Uterus (tissue), 2 donors: Measurements from ENCODE around the gene HOMER2.

Experiments used
- POLR2A ChIP-seq, 2 donors: fragments of 450-650 bp; IDR thresholded peaks; one replicate each; pipeline ENCODE4 v1.6.1; 2016; ENCODE audit warnings: antibody characterized with exemption in 2 of 2, mild to moderate bottlenecking in 1 of 2, moderate library complexity in 1 of 2
- TF ChIP-seq, protein P1 (sequence below), 4 experiments: fragments of 200-600 bp in 2 of 4; fragments of 450-650 bp in 2 of 4; sonication (generic) in 2 of 4; IDR thresholded peaks; one replicate each; pipeline ENCODE4 v1.5.1; 2016 to 2019; ENCODE audit warnings: antibody characterized with exemption in 4 of 4, mild to moderate bottlenecking in 2 of 4, moderate library complexity in 1 of 4

DNA sequence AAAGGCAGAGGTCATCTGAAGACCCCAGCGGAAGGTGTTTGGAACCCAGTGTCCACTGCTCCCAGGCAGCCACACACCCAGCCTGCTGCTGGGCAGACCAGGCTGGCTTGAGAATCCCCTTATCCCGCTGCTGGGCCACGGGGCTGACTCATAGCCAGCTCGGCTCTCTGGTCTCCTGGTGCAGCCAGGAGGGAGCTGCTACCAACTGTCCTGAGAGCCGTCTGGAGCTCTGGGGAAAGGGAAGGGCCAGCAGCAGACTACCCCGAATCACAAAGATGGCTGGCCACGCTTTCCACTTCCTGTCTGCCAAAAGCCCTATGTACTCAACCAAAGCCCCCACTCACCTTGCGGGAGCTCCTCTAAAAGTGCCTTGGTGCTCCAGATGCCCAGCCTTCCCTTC lies 104.8 kb downstream of the HOMER2 start:
- TF ChIP-seq, protein P1, sequence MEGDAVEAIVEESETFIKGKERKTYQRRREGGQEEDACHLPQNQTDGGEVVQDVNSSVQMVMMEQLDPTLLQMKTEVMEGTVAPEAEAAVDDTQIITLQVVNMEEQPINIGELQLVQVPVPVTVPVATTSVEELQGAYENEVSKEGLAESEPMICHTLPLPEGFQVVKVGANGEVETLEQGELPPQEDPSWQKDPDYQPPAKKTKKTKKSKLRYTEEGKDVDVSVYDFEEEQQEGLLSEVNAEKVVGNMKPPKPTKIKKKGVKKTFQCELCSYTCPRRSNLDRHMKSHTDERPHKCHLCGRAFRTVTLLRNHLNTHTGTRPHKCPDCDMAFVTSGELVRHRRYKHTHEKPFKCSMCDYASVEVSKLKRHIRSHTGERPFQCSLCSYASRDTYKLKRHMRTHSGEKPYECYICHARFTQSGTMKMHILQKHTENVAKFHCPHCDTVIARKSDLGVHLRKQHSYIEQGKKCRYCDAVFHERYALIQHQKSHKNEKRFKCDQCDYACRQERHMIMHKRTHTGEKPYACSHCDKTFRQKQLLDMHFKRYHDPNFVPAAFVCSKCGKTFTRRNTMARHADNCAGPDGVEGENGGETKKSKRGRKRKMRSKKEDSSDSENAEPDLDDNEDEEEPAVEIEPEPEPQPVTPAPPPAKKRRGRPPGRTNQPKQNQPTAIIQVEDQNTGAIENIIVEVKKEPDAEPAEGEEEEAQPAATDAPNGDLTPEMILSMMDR (IDR thresholded peaks at IDR 0.05) = no peak
- TF ChIP-seq POLR2A (IDR thresholded peaks at IDR 0.05) = no peak
